ENCODE results near the gene VASH2. TPM values are rescaled to one million over a fixed set of nuclear protein-coding genes. Genes with fewer than 3 reads are reported as not detected.

The VASH2 gene
- total RNA-seq, 1 experiment from 2014 or later = 3.2 TPM

DNA sequence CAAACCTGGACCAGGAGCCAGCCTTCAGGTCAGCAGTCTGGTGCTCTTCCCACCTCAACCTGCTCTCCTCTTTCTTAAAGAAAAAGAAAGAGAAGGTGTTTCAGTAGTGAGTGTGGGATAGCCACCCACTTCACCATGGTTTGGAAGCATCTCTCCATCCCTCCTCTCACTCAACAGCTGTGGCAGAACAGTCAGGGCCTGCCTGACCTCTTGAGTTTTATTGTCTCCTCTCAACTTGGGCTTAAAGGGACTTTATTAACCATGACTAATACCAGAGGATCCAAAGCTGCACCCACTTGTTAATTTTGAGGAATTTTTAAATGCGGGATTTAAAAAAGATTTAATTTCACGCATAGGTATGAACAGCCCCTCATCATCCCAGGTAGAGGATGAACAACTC lies 570 bp upstream of the VASH2 start:
- ChIA-PET POLR2A (no interaction called here), CTCF (no interaction called here)
- BruUV-seq (replicated peaks) = no TSS peak
- intact Hi-C loops (cut with micrococcal nuclease; ENCODE audit: unreplicated experiment) = no loop called here
- H3K36me3 ChIP-seq (ENCODE audit: control insufficient read depth, insufficient read depth, low read length) = no peaks in the 10 kb centered on the region
- Mint-ChIP-seq H3K4me3 (ENCODE audit: unreplicated experiment) (peak overlapping the region; percentile 84), H3K27ac (ENCODE audit: unreplicated experiment) (peak overlapping the region; percentile 48), H3K27me3 (ENCODE audit: insufficient read depth, unreplicated experiment) (peaks cover 4% of the 10 kb centered on the region), H3K36me3 (ENCODE audit: insufficient read depth, unreplicated experiment) (peaks cover 7% of the 10 kb centered on the region), H3K4me1 (ENCODE audit: low read depth, unreplicated experiment) (no peaks in the 10 kb centered on the region), H3K9me3 (ENCODE audit: unreplicated experiment) (no peaks in the 10 kb centered on the region)
- no peaks in the 10 kb centered on the region for H3K27me3 ChIP-seq (replicated peaks; ENCODE audit: control insufficient read depth, insufficient read depth, low read length)
- TF ChIP-seq, protein P1, sequence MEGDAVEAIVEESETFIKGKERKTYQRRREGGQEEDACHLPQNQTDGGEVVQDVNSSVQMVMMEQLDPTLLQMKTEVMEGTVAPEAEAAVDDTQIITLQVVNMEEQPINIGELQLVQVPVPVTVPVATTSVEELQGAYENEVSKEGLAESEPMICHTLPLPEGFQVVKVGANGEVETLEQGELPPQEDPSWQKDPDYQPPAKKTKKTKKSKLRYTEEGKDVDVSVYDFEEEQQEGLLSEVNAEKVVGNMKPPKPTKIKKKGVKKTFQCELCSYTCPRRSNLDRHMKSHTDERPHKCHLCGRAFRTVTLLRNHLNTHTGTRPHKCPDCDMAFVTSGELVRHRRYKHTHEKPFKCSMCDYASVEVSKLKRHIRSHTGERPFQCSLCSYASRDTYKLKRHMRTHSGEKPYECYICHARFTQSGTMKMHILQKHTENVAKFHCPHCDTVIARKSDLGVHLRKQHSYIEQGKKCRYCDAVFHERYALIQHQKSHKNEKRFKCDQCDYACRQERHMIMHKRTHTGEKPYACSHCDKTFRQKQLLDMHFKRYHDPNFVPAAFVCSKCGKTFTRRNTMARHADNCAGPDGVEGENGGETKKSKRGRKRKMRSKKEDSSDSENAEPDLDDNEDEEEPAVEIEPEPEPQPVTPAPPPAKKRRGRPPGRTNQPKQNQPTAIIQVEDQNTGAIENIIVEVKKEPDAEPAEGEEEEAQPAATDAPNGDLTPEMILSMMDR (IDR thresholded peaks at IDR 0.05; ENCODE audit: insufficient read depth in 1 of 2, low read depth in 1 of 2, low read length in 1 of 2, severe bottlenecking in 1 of 2, unreplicated experiment in 1 of 2) = no peak
- peak overlapping the region; percentile 49 for H3K4me3 ChIP-seq (ENCODE audit: low read depth, low read length)
- DNase-seq = no peak
- H3K4me1 ChIP-seq = no peaks in the 10 kb centered on the region
- no peaks in the 10 kb centered on the region for H3K9me3 ChIP-seq

DNA sequence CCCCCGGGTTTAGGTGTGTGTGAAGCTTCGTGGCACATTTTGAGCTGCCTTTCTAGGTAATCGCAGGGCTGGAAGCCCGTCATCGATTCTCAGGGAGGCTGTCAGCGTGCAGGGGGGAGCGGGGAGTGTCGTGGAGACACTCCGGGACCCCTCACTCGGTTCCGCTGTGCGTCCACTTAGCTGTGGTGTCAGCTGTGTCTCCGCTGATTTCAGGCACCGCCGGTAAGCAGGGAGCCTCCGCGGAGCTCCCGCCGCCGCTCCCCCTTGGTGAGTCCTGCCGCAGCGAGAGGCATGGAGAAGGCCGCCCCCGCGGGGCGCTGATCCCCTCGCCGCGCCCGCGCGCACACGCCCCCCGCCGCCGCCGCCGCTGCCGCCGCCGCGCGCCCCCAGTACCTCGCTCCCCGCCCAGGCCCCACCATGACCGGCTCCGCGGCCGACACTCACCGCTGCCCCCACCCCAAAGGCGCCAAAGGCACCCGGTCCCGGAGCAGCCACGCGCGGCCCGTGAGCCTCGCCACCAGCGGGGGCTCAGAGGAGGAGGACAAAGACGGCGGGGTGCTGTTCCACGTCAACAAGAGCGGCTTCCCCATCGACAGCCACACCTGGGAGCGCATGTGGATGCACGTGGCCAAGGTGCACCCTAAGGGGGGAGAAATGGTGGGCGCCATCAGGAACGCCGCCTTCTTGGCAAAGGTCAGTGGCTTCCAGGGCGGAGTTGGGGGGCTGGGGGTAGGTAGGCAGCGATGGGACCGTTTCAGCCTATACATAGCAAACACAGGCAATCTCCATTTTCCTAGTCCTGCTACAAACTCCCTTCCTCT lies 995 bp downstream of the VASH2 start:
- Mint-ChIP-seq H3K9me3 (ENCODE audit: unreplicated experiment) (no peaks in the 10 kb centered on the region), H3K4me3 (ENCODE audit: unreplicated experiment) (peak overlapping the region; percentile 84), H3K36me3 (ENCODE audit: insufficient read depth, unreplicated experiment) (peaks cover 7% of the 10 kb centered on the region), H3K27me3 (ENCODE audit: insufficient read depth, unreplicated experiment) (peaks cover 4% of the 10 kb centered on the region), H3K4me1 (ENCODE audit: low read depth, unreplicated experiment) (no peaks in the 10 kb centered on the region), H3K27ac (ENCODE audit: unreplicated experiment) (peak overlapping the region; percentile 48)
- Histone ChIP-seq H3K4me1 (no peaks in the 10 kb centered on the region), H3K27me3 (replicated peaks; ENCODE audit: control insufficient read depth, insufficient read depth, low read length) (no peaks in the 10 kb centered on the region), H3K36me3 (ENCODE audit: control insufficient read depth, insufficient read depth, low read length) (no peaks in the 10 kb centered on the region), H3K9me3 (no peaks in the 10 kb centered on the region), H3K4me3 (ENCODE audit: low read depth, low read length) (peak overlapping the region; percentile 49)
- POLR2A ChIA-PET = interaction anchor here (0.5 to 0.8 kb wide), 5 partner anchors 33 to 634 kb away, joined by 3 to 9 read pairs (median 6); partner anchors contain the start of gene ATF3
- intact Hi-C loops (cut with micrococcal nuclease; ENCODE audit: unreplicated experiment) = no loop called here
- peak in 1 of 2 experiments; percentile 14 for DNase-seq
- no TSS peak for BruUV-seq (replicated peaks)
- CTCF ChIA-PET = interaction anchor here (0.6 to 1.3 kb wide), 3 partner anchors 141 to 286 kb away, joined by 3 to 5 read pairs (median 3); no protein-coding TSS in a partner anchor
- TF ChIP-seq, protein P1 (IDR thresholded peaks at IDR 0.05; ENCODE audit: insufficient read depth in 1 of 2, low read depth in 1 of 2, low read length in 1 of 2, severe bottlenecking in 1 of 2, unreplicated experiment in 1 of 2) = no peak

DNA sequence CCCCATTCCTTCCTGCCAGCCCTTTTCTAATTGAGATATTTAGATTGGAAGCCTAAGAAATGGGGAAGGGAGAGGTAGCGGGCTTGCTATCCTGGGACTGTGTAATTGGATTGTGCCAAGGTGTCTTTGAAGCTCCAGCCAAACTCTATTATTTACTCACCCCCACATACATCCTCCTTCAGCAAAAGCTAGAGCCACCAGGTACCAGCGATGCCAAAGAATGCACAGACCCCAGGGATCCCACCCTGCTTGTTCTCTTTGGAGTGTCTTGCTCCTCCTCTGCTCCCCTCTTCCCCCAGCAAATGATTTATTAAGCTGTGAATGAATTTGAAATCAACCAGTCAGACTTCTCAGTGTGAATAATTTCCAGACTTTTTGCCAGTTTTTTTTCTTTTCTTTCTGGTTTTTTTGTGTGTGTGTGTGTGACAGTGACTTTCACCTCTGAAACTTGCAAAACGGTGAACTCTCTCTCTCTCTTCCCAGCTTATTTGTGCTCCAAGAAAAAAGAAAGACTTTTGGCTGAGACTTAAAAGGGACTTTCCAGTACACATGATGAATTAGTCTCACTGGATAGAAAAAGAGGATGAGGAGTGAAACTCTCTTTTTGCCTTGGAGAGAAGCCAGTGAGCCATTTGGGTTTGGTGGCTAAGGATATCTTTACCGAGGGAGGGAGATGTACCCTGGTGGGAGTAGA lies 1.8 kb downstream of the VASH2 start:
- no peak overlapping the region for H3K27ac Mint-ChIP-seq (ENCODE audit: unreplicated experiment)

More for the DNA sequence above, 1.8 kb downstream of the VASH2 start:
- Histone ChIP-seq H3K4me3 (ENCODE audit: low read depth, low read length) (no peak overlapping the region), H3K9me3 (no peaks in the 10 kb centered on the region), H3K4me1 (no peaks in the 10 kb centered on the region), H3K27me3 (replicated peaks; ENCODE audit: control insufficient read depth, insufficient read depth, low read length) (no peaks in the 10 kb centered on the region), H3K36me3 (ENCODE audit: control insufficient read depth, insufficient read depth, low read length) (no peaks in the 10 kb centered on the region)
- Mint-ChIP-seq H3K4me3 (ENCODE audit: unreplicated experiment) (peak overlapping the region; percentile 84), H3K27me3 (ENCODE audit: insufficient read depth, unreplicated experiment) (peaks cover 4% of the 10 kb centered on the region), H3K9me3 (ENCODE audit: unreplicated experiment) (no peaks in the 10 kb centered on the region), H3K4me1 (ENCODE audit: low read depth, unreplicated experiment) (no peaks in the 10 kb centered on the region), H3K36me3 (ENCODE audit: insufficient read depth, unreplicated experiment) (peaks cover 7% of the 10 kb centered on the region)
- DNase-seq = no peak
- CTCF ChIA-PET = no interaction called here
- TF ChIP-seq, protein P1 (IDR thresholded peaks at IDR 0.05; ENCODE audit: insufficient read depth in 1 of 2, low read depth in 1 of 2, low read length in 1 of 2, severe bottlenecking in 1 of 2, unreplicated experiment in 1 of 2) = no peak
- POLR2A ChIA-PET = no interaction called here
- intact Hi-C loops (cut with micrococcal nuclease; ENCODE audit: unreplicated experiment) = no loop called here
- BruUV-seq (replicated peaks) = TSS peak; percentile 41

Data from Caco-2 (cell line).